Thymus (tissue), 11 donors: ENCODE data around the gene MADCAM1. TPM values are rescaled to one million over a fixed set of nuclear protein-coding genes. Genes with fewer than 3 reads are reported as not detected.

Experiments used
- DNase-seq, 9 donors: peaks; one replicate each; pipeline ENCODE4 v3.0.0-alpha.2; 2013; ENCODE audit warnings: low spot score in 9 of 9, low read depth in 6 of 9, missing footprints in 1 of 9
- H3K27ac ChIP-seq, 2 donors: one replicate each; pipeline ENCODE4 v1.5.1; 2013; ENCODE audit warnings: control low read depth in 1 of 2, low read depth in 1 of 2, low read length in 1 of 2, mild to moderate bottlenecking in 1 of 2, moderate library complexity in 1 of 2
- H3K27me3 ChIP-seq, 2 donors: one replicate each; pipeline ENCODE4 v1.5.1; 2013; ENCODE audit warnings: low read length in 1 of 2; ENCODE audit not compliant: control insufficient read depth in 2 of 2, insufficient read depth in 1 of 2
- H3K36me3 ChIP-seq, 2 donors: one replicate each; pipeline ENCODE4 v1.5.1; 2013; ENCODE audit warnings: low read length in 1 of 2, mild to moderate bottlenecking in 1 of 2, moderate library complexity in 1 of 2; ENCODE audit not compliant: control insufficient read depth in 2 of 2, insufficient read depth in 2 of 2
- H3K4me1 ChIP-seq, 2 donors: one replicate each; pipeline ENCODE4 v1.5.1; 2013; ENCODE audit warnings: low read length in 2 of 2; ENCODE audit not compliant: control insufficient read depth in 2 of 2, insufficient read depth in 2 of 2
- H3K4me3 ChIP-seq, 2 donors: one replicate each; pipeline ENCODE4 v1.5.1; 2013; ENCODE audit warnings: low read length in 2 of 2, control low read depth in 1 of 2, mild to moderate bottlenecking in 1 of 2
- H3K9me3 ChIP-seq, 2 donors: one replicate each; pipeline ENCODE4 v1.5.1; 2013; ENCODE audit warnings: low read length in 1 of 2, mild to moderate bottlenecking in 1 of 2; ENCODE audit not compliant: control insufficient read depth in 2 of 2, insufficient read depth in 1 of 2
- WGBS: extraction: QIAGEN DNeasy Blood & Tissue Kit; methylation state at CpG from one replicate; pipeline ENCODE4 v1.1.7; 2013; 5-methylcytosine and 5-hydroxymethylcytosine counted together
- polyA plus RNA-seq: library from polyadenylated mRNA; stranded (reverse); fragments of 200-250 nt; gene quantifications from one replicate; pipeline ENCODE4 v1.2.3, GENCODE V29; 2013
- total RNA-seq: library from RNA; stranded (reverse); fragments of 120-200 nt; gene quantifications from one replicate; pipeline ENCODE4 v1.2.4, GENCODE V29; 2013
- donor health status: healthy.

MADCAM1 gene
- total and polyA plus RNA-seq, 2 donors: 0.27 to 1.4 TPM

DNA sequence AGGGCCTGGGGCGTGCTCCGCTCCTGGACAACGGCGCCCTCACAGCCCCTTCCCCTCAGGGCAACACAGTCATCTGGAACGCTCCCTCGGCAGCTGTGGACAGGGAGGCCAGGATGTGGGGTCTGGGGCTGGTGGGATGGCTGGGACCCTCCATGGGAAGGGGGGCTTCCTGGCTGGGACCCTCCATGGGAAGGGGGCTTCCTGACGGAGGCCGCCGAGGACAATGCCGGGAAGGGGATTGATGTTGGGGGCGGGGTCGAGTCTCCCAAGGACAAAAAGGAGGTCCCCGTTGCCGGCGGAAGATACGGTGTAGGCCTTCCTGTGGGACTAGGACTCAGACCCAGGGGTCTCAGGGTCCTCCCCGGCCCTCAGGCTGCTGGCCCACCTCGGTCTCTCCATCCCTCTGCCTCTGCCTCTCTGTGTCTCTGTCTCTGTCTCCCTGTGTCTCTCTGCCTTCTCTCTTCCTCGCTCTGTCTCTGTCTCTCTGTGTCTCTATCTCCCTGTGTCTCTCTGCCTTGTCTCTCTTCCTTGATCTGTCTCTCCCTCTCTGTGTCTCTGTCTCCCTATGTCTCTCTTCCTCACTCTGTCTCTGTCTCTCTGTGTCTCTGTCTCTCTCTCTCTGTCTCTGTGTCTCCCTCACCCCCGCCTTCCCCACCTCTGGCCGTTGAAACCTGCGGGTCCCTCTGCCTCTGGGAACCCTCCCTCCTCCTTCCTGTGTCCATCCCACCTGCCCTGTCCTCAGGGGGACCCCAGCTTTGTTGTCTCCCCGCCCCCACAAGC is 2.7 kb upstream of the MADCAM1 start:
- 60% methylated on average over 23 of the region's 23 CpGs for WGBS
- Histone ChIP-seq H3K36me3 (no peaks in the 10 kb centered on the region), H3K4me1 (peaks cover 4% of the 10 kb centered on the region in 2 donors), H3K27ac (no peak overlapping the region), H3K9me3 (peaks cover 1 to 23% of the 10 kb centered on the region in 2 donors), H3K27me3 (peaks cover 35 to 59% of the 10 kb centered on the region in 2 donors), H3K4me3 (no peak overlapping the region)
- DNase-seq: no peak

DNA sequence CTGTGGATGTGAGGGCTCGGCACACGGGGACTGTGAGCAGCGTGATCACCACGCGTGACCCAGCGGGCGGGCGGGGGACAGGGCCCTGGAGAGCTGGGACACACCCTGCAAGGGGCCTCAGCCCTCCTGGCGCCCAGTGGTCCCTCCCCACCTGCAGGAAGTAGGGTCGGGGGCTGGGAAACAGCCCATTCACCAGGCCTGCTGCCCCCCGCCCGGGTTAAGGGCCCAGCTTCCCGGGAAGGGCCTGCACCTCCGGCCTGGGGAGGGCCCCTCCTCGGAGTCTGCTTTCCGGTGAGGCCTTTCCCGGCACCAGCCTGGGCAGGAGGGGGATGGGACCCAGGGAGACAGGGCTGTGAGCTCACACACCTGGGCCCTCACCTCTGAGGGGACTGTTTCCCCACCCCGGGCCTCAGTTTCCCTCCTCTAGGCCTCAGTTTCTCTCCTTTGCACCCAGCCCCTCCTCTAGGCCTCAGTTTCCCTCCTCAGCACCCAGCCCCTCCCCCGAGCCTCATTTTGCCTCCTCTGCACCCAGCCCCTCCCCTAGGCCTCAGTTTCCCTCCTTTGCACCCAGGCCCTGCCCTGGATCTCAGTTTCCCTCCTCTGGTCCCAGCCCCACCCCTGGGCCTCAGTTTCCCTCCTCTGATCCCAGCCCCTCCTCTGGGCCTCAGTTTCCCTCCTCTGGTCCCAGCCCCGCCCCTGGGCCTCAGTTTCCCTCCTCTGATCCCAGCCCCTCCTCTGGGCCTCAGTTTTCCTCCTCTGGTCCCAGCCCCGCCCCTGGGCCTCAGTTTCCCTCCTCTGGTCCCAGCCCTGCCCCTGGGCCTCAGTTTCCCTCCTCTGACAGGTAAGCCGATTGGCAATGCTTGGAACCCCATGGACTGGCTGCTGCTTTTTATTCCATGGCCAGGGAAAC is 1.9 kb upstream of the MADCAM1 start:
- Histone ChIP-seq H3K4me1 (peaks cover 3% of the 10 kb centered on the region in 2 donors), H3K27ac (no peak overlapping the region), H3K27me3 (peaks cover 43 to 67% of the 10 kb centered on the region in 2 donors), H3K36me3 (no peaks in the 10 kb centered on the region), H3K4me3 (no peak overlapping the region), H3K9me3 (peaks cover 1 to 23% of the 10 kb centered on the region in 2 donors)
- 42% methylated on average over 22 of the region's 22 CpGs for WGBS
- no peak for DNase-seq

DNA sequence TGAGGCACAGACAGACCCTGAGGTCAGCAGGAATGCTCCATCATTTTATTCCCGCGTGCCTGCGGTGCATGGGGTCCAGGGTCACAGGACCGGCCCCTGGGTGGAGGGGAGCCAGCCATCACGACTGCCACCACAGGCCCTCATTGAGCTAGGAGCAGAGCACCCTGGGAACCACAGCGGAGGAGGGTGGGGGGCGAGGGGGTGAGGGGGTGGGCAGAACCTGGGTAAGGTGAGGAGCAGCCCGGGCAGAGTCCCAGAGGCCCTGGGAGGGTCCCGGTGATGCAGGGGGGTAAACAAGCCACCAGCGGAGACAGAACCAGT is 1.2 kb upstream of the MADCAM1 start:
- Histone ChIP-seq H3K36me3 (no peaks in the 10 kb centered on the region), H3K27ac (no peak overlapping the region), H3K4me1 (no peaks in the 10 kb centered on the region), H3K4me3 (no peak overlapping the region), H3K9me3 (peaks cover 1 to 23% of the 10 kb centered on the region in 2 donors), H3K27me3 (peaks cover 48 to 69% of the 10 kb centered on the region in 2 donors)
- DNase-seq: no peak
- 73% methylated on average over 10 of the region's 10 CpGs for WGBS

DNA sequence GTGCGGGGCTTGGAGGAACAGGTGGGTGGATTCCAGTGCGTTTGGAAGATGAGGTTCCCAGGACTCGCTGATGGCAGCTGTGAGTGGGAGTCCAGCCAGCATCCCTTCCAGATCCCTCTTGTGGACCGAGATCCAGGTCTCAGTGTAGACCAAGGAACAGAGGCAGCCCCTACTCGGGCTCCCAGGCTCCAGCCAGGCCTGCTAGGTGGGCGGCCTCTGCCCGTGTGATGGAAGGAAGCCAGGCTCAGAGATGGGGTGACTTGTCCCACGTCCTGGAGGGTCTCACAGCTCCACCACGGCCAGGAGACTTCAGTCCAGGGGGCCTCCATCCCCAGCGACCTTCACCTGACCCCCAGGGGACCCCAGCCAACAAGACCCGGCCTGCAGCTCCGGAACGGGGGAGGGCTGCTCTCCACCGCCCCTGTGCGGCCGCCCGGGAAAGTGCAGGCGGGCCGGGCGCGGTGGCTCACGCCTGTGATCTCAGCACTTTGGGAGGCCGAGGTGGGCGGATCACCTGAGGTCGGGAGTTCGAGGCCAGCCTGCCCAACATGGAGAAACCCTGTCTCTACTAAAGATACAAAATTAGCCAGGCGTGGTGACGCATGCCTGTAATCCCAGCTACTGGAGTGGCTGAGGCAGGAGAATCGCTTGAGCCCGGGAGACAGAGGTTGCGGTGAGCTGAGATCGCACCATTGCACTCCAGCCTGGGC is 729 bp upstream of the MADCAM1 start:
- no peak overlapping the region for H3K27ac ChIP-seq
- WGBS: 32% methylated on average over 32 of the region's 32 CpGs
- no peak overlapping the region for H3K4me3 ChIP-seq
- peaks cover 1 to 21% of the 10 kb centered on the region in 2 donors for H3K9me3 ChIP-seq
- H3K4me1 ChIP-seq: no peaks in the 10 kb centered on the region
- no peak for DNase-seq
- H3K27me3 ChIP-seq: peaks cover 48 to 71% of the 10 kb centered on the region in 2 donors
- no peaks in the 10 kb centered on the region for H3K36me3 ChIP-seq

DNA sequence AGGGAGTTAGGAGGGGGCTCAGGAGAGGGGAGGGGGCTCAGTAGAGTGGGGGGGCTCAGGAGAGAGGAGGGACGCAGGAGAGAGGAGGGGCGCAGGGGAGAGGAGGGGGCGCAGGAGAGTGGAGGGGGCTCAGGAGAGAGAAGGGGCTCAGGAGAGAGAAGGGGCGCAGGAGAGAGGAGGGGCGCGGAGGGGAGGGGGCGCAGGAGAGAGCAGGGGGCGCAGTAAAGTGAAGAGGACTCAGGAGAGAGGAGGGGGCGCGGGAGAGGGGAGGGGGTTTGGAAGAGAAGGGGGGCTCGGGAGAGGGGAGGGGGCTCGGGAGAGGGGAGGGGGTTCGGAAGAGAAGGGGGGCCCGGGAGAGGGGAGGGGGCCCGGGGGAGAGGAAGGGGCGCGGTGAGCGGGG is 700 bp downstream of the MADCAM1 start:
- no peaks in the 10 kb centered on the region for H3K4me1 ChIP-seq
- peaks cover 48 to 84% of the 10 kb centered on the region in 2 donors for H3K27me3 ChIP-seq
- DNase-seq: no peak
- no peak overlapping the region for H3K4me3 ChIP-seq
- no peak overlapping the region for H3K27ac ChIP-seq
- WGBS: 14% methylated on average over 18 of the region's 18 CpGs
- peaks cover 1 to 20% of the 10 kb centered on the region in 2 donors for H3K9me3 ChIP-seq
- H3K36me3 ChIP-seq: no peaks in the 10 kb centered on the region

DNA sequence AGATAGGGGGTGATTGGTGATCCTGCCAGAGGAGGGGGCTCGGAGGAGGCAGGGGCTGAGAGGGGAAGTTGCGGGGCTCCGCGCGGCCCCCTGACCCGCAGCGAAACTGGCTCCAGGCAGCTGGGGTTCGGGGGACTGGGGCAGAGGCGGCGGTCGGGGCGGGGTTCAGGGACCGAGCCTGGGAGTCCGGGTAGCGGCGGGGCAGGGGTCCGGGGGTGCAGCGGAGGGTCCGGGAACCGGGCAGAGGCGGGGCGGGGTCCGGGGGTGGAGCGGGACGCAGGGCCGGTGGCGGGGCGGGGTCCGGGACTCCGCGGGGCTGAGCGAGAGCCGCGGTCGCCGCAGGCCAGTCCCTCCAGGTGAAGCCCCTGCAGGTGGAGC is 1.2 kb downstream of the MADCAM1 start:
- no peaks in the 10 kb centered on the region for H3K36me3 ChIP-seq
- no peak for DNase-seq
- 4% methylated on average over 36 of the region's 36 CpGs for WGBS
- H3K4me1 ChIP-seq: no peaks in the 10 kb centered on the region
- H3K4me3 ChIP-seq: no peak overlapping the region
- peaks cover 1 to 17% of the 10 kb centered on the region in 2 donors for H3K9me3 ChIP-seq
- H3K27ac ChIP-seq: no peak overlapping the region
- peaks cover 48 to 84% of the 10 kb centered on the region in 2 donors for H3K27me3 ChIP-seq

DNA sequence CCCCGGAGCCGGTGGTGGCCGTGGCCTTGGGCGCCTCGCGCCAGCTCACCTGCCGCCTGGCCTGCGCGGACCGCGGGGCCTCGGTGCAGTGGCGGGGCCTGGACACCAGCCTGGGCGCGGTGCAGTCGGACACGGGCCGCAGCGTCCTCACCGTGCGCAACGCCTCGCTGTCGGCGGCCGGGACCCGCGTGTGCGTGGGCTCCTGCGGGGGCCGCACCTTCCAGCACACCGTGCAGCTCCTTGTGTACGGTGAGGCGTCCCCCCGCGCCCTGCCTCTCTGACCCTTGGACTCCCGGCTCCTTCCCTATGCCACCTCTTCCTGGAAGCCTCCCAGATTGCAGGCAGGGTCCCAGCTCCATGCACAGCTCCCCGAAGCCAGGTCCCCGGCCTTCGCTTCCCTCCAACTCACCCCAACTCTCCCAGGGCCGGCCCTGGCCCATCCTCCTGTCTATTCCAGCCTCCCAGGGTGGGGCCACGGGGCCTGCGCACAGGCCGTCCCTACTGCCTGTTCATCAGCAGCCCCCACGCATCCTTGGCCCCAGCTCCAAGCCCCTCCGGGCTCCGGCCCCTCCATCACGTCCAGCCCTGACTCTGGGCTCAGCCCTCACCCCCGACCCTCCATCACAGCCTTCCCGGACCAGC is 1.7 kb downstream of the MADCAM1 start:
- Histone ChIP-seq H3K27ac (no peak overlapping the region), H3K4me3 (no peak overlapping the region), H3K9me3 (peaks cover 1 to 14% of the 10 kb centered on the region in 2 donors), H3K36me3 (no peaks in the 10 kb centered on the region), H3K27me3 (peaks cover 48 to 84% of the 10 kb centered on the region in 2 donors), H3K4me1 (peaks cover 0 to 2% of the 10 kb centered on the region in 2 donors)
- DNase-seq: no peak
- 7% methylated on average over 50 of the region's 50 CpGs for WGBS

DNA sequence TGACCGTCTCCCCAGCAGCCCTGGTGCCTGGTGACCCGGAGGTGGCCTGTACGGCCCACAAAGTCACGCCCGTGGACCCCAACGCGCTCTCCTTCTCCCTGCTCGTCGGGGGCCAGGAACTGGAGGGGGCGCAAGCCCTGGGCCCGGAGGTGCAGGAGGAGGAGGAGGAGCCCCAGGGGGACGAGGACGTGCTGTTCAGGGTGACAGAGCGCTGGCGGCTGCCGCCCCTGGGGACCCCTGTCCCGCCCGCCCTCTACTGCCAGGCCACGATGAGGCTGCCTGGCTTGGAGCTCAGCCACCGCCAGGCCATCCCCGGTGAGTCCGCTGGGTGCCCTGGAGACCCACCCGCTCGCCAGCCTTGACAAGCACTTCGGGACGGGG is 2.2 kb downstream of the MADCAM1 start:
- Histone ChIP-seq H3K27me3 (peaks cover 48 to 80% of the 10 kb centered on the region in 2 donors), H3K9me3 (peaks cover 1 to 11% of the 10 kb centered on the region in 2 donors), H3K27ac (no peak overlapping the region), H3K4me1 (peaks cover 0 to 2% of the 10 kb centered on the region in 2 donors), H3K36me3 (no peaks in the 10 kb centered on the region), H3K4me3 (no peak overlapping the region)
- 18% methylated on average over 26 of the region's 26 CpGs for WGBS
- DNase-seq: no peak
